ENCODE measurements around the gene IGF1.

IGF1 gene

DNA sequence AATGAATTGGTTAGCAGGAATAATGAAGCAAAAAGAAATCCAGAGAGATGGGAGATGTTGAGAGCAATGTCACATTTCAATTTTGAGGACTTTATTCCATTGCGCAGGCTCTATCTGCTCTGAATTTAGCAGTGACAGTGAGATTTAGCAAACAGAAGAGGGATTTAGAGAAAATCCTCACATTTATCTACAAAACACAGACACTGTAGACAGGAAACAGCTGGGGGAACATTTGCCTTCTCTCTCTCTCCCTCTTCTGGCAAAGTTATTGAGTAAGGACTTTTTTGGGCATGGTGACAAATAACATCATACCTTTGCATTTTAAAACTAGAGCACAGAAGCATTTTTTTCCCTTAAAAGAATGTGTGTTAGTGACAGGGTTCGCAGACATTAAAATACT is at the start of gene IGF1:
TSS of gene IGF1 (minus strand) at position 158 of the 400 bp plus-strand sequence. CDS start 182 bp downstream, outside the sequence.
- DNase-seq (ENCODE audit: low read depth in 2 of 3, low spot score in 2 of 3): no peak

DNA sequence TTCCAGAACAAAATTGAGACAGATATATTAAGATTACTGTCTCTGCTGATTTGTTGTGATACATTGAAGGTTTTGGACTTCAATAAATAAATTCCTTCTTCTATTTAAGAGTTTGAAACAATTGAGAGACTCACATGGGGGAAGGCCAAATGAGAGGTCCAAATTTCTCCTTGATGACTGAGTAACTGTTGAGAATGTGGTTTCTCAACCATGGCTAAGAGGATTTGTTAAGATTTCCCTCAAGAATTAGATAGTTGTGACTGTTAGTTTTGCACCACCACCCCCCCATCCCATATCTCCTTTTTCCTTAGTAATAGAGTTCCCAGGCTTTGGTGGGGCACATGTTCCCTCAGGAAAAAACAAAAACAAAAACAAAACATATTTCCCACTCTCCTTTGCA is 47.7 kb upstream of the IGF1 start:
- no peak for DNase-seq (ENCODE audit: low read depth in 2 of 3, low spot score in 2 of 3)

DNA sequence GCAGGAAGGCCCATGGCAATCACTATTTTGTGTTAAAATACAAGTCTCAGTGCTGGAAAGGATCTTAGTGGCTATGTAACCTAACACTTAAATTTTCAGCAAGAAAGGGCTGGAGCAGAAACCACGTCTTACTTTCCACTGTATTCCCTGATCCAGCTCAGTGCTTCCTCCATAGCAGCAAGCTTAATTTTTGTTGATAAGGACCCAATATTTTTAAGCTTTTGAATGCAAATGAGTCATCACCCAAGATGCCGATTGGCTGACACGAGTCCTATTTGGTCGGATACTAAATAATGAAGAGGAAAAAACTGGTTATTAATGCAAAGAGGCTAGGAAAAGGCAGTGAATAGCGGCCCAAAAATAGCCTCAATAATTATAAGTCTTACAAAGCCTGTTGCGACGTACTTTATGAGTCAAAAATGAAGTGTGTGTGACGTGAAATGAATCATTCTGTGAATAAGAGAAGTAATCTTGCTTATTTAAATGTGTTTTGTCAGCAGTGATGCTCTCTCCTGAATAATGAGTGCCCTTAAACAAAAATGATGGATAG is 46.9 kb upstream of the IGF1 start:
- DNase-seq (ENCODE audit: low read depth in 2 of 3, low spot score in 2 of 3): no peak

DNA sequence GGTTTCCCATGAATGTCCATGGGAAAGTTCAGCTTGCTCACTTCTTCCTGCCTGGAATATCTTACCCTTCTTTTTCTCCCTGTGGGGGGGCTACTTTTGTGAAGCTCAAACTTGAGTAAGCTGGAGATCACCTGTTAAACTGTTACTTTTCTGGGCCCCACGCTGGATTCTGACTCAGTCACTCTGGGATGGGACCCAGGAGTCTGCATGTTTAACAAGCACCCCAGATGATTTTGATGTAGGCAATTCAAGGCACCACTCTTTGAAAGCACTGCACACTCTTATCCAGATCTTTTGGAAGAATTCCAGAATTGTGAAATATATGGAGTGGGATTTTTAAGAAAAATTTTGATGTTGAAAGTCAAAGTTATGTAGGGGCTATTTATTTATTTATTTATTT is 46.3 kb upstream of the IGF1 start:
- DNase-seq (ENCODE audit: low read depth in 2 of 3, low spot score in 2 of 3): no peak

DNA sequence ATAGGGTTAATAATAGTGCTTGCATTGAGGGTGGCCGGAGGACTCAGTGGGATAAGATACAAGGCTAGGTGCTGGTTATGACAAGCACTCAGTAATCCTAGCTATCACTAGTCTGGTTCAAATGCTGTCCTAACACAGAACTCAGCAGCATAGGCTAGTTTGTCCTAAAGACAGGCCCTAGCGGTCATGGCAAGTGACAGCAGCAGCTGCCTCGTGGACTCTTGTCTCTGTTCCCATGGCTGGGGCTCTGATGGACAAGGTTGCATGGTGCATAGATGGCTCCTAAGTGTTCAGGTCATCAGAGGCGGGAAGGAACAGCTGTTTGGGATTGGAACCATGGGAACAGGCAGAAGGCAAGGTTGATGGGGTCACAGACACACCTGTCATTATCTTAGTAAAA is 42.4 kb upstream of the IGF1 start:
- DNase-seq (ENCODE audit: low read depth in 2 of 3, low spot score in 2 of 3): no peak

DNA sequence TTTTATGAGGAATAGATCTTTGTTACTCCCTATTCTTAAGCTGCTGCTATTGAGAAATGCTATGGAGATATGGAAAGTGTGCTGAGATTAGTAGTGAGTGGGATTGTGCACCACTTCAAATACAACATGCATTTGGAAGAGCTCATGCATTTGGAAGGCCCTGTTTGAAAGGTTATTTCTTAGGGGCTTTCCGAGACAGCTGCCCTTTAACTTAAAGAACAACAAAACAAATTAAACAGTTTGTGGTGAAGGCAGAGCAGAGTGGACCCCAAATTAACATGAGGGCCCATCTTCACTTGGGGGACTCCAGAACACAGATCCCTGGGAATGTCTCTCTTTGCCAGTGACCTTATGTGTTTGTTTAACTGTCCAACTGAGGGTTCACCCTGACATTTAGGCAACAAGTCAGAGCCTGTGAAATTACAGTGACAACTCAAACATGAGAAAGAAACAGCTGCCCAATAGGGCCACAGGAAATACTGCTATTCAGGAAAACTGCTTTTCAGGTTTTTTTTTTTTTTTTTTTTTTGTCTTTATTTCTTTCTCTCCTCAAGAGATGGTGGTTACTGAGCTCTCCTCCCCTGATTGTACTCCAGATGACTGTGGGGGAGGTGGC is 41.4 kb upstream of the IGF1 start:
- DNase-seq (ENCODE audit: low read depth in 2 of 3, low spot score in 2 of 3): no peak

DNA sequence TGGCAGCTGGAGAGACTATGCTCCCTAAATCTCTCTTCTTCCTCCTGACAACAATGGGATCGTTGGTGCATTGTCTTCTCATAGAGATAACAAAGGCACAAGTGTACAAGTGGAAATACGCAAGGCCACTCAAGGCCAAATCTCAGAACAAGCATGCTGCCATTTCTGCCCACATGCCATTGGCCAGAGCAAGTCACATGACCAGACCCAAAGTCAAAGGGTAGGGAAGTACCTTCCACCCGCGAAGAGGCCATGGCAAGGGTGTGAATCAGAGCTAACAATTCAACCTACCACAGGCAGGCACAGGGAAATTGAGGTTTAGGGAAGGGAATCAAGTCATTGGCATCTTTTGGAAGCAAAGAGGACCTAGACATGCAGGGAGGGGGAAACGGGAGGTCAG is 38.5 kb upstream of the IGF1 start:
- DNase-seq (ENCODE audit: low read depth in 2 of 3, low spot score in 2 of 3): no peak

DNA sequence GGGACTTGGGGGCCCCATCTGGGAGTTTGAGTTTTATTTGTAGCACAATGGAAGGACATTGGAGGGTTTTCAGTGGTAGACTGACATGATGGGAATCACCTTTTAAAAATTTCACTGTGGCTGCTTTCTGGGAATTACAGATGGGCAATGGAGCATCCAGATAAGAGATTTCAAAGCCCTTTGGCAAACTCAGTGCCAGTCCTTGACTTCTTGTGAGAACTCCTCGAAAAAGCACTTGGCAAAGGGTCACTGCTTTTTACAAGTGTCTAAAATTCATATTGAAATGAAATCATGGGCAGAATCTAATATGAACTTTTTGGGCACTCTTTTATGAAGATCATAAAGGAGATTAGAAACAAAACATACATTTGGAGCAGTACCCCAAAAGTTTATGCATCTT is 34.3 kb upstream of the IGF1 start:
- no peak for DNase-seq (ENCODE audit: low read depth in 2 of 3, low spot score in 2 of 3)

DNA sequence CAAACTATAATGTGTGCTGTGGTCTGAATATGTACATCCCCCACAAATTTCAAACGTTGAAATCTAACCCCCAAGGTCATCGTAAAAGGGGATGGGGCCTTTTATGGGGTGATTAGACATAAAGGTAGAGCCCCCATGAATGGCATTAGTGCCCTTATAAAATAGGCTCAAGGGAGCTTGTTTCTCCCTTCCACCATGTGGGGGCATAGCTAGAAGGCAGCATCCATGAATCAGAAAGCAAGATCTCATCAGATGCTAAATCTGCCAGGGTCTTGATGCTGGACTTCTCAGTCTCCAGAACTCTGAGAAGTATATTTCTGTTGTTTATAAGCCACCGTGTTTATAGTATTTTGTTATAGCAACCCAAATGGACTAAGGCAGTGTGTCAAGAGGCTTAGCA is 33.4 kb upstream of the IGF1 start:
- DNase-seq (ENCODE audit: low read depth in 2 of 3, low spot score in 2 of 3): no peak

DNA sequence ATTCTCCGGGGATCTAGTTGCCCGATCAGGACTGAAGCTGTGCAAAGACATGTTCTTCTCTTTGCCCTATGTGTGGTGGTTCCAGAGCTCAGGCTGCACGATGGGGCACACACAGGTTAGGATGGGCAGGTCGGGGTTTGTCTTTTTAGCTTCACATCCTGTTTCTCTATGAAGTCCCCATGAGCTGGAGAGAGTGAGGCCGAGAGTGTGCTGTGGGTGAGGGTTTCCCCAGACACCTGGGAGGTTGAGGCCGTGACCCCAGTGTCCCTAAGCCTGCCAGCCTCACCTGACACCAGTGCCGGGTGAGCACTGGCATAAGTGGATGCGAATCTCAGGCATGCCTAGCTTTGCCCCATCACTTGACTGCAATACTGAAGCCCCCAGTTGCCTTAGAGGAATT is 32.9 kb upstream of the IGF1 start:
- no peak for DNase-seq (ENCODE audit: low read depth in 2 of 3, low spot score in 2 of 3)

DNA sequence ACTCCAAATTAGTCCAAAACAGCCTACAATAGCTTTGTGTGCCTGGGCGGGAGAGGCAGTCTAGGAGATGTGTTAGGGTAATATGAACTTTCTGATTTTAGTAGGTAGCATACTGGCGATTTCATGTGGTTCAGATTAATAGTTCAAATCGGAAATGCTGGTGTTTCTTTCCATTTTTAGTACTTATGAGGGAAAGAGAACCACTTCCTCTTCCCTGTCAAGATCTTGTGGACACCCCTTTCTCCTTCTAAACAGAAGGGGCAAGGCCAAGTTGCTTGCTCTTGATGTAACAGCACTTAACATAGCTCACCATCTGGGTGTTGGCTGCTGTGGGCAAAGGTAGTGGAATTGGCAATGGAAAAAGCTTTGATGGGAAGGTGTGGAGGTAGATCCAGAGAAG is 32.2 kb upstream of the IGF1 start:
- no peak for DNase-seq (ENCODE audit: low read depth in 2 of 3, low spot score in 2 of 3)

DNA sequence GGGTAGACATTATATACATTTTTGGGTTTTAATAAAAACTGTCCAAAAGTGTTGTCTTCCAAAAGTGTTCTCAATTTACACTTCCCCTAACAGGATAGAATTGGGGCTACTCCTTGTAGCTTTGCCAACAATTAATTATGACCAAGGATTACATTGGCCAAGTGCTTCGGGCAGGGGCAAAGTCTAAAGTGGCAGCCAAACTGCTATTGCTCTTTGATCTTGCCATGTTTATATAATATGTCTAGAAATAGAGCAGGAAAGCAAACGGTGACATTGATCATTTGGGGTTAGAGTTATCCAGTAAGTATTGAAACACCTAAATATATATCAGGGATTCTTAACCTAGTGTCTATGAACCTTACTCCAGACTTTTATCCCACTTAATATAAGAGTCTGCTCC is 31.2 kb upstream of the IGF1 start:
- no peak for DNase-seq (ENCODE audit: low read depth in 2 of 3, low spot score in 2 of 3)

DNA sequence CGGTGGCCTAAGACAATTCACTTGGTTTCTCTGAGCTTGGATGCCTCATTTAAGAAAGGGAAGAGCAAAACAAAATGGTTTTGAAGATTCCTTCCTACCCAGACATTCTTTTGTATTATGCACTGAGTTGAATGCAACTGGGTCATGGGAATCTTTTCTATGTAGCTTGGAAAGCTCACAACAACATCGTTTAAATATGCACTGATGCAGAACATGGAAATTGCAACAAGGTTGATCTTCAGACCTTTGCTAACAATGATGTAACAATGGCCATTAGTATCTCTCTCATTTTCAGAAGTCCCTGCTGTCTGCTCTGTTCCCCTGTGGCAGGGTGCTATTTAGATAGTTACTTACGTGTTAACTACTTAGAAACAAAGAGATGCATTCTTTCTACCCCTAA is 30.1 kb upstream of the IGF1 start:
- DNase-seq (ENCODE audit: low read depth in 2 of 3, low spot score in 2 of 3): no peak

DNA sequence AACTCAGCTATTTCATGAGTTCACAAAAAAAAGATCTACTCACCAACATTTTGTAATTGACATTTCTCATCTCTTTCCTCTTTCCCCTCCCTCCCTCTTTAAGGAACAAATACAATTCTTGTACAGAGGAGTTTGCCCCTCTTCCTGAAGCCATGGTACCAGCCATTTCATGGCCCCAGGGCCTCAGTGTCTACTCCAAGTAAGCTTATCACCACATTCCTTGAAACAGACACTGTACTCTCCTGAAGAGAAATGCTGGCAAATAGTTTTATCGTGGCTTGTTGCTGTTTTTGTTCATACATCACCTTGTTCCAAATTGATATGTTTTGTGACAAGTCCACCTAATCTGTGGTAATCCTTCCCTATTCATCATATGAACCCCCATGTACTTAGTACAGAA is 29.7 kb upstream of the IGF1 start:
- DNase-seq (ENCODE audit: low read depth in 2 of 3, low spot score in 2 of 3): no peak

DNA sequence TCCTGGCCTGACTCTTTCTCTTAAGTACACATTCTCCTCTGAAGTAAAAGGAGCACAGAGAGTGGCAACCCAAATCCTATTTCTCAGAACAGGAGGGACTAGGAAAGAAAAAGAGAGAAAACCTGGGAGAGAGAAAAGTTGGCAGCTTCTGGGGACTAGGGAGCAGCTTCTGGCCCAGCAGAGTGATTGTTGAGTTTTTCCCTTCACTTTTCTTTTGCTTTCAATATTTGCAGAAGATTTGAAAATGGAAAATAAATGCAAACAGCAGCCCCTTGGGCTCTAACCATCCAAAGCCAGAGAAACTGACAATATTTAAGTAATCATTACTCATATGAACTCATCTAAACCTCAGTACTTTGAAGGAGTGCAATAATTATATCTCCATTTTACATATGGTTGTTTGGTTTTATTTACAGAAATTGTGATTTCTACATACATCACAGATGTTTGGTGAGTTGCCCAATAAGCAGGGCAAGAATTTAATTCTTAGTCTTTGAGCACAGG is 28.8 kb upstream of the IGF1 start:
- no peak for DNase-seq (ENCODE audit: low read depth in 2 of 3, low spot score in 2 of 3)

DNA sequence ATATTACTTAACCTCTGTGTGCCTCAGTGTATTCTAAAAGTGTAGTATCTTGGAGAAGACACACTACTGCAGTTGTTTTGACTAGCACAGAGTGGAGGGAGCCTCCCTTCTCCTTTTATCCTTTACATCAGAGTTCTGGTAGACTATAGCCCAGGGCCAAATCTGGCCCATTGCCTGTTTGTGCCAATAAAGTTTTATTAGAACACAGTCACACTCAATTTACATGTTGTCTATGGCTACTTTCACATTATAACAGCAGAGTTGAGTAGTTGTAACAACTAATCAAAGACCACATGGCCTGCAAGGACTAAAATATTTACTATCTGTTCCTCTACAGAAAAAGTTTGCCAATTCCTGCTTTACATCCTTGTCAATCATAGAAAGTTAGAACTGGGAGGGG is 27.7 kb upstream of the IGF1 start:
- DNase-seq (ENCODE audit: low read depth in 2 of 3, low spot score in 2 of 3): no peak

DNA sequence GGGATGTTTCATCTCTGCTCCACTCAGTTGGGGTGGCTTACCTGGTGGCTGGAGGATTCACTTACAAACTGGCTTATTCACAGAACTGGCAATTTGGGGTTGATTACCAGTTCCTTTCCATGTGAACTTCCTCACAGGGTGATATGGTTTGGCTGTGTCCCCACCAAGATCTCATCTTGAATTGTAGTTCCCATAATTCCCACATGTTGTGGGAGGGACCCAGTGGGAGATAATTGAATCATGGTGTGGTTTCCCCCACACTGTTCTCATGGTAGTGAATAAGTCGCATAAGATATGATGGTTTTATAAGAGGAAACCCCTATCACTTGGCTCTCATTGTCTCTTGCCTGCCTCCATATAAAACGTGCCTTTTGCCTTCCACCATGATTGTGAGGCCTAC is 26.9 kb upstream of the IGF1 start:
- no peak for DNase-seq (ENCODE audit: low read depth in 2 of 3, low spot score in 2 of 3)

DNA sequence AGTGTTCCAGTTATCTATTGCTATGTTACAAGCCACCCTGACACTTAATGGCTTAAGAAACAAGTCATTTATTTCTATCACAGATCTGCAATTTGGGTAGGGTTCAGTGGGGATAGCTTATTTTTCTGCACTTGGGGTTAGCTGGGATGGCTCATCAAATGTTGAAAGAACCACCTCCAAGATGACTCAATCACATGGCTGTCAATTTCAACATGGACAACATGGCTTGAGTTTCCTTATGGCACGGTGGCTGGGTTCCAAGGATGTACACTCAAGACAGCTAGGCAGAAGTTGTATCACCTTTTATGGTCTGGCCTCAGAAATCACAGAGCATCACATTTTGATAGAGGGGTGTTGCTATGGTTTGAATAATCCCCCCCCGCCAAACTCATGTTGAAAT is 24.5 kb upstream of the IGF1 start:
- DNase-seq (ENCODE audit: low read depth in 2 of 3, low spot score in 2 of 3): no peak

DNA sequence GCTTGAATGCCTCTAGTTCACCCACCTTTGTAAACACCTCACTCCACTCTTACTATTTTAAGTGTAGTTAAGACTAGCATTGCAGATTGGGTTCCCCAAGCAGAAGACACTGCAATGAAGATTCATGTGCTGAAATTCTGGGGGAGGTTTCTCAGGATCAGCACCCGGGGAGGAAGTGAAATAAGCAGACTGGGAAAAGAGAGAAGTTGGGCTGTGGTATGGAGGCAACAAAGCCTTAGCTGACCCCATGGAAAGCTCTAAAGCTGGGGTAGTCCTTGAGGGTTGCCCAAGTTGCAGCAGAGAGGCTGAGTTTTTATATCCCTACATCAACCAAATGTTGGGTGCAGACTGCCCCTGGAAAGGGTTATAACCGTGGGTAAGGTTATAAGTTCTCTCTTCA is 23.9 kb upstream of the IGF1 start:
- no peak for DNase-seq (ENCODE audit: low read depth in 2 of 3, low spot score in 2 of 3)

DNA sequence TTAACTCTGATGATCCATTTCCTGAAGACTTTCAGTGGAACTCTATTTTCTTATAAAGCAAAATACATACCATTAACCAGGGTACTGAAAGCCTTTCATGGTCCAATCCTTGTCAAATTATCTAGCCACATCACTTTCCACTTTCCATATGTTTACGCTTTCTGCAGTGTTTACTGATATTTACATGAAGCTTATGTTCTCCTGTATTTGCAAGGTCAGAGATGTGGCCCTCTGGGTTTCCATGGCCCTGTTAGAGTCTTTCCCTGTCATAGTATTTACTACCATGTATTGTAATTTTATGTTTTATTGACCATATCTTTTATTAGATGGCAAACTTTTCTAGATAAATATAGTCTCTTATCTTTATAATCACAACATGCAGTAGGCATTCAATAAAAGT is 23.5 kb upstream of the IGF1 start:
- no peak for DNase-seq (ENCODE audit: low read depth in 2 of 3, low spot score in 2 of 3)

DNA sequence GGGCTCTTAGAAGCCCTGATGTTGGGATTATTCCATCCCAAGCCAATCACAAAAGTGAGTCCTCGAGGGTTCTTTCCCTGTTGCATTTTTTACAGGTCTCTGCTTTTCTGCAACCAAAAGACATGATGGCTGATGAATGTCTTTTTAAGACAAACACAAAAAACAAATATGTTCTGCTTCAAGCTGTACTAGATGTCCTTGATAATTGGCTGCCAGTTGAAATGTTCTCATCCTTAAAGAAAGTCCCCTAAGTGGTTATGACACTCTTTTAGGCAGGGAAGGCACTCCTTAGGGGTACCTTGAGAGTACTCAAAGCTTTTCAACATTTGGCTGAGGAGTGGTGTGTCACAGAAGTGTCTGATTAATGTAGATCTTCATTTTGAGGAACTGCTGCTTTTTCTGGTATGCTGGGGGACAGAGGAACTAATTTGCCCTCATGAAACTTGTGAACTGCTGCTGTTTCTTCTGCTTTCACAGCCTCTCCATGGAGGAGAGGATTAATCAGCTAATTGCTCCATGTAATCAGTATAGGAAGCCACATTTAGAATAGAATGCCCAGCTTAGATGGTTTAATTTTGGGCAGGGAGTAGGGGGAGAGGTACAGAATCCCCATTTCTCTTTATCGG is 22.8 kb upstream of the IGF1 start:
- DNase-seq (ENCODE audit: low read depth in 2 of 3, low spot score in 2 of 3): no peak

DNA sequence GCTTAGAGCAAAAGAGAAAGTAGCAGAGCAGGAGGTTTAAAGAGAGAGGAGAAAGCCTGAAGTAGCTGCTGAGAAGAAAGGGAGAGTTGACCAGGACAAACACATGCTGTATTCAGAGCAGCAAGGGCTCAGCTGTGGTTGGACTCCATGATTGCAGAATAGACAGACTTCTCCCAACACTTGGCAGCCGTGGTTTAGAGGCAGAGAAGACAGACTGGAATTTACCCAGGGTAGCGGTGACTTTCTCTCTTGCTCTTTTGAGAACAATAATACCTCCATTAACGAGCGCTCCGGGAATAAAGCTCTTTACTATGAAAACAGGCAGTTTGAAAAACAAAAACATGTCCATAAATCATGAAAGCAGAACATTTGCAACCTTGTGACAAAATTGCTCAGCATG is 21.4 kb upstream of the IGF1 start:
- DNase-seq (ENCODE audit: low read depth in 2 of 3, low spot score in 2 of 3): no peak

DNA sequence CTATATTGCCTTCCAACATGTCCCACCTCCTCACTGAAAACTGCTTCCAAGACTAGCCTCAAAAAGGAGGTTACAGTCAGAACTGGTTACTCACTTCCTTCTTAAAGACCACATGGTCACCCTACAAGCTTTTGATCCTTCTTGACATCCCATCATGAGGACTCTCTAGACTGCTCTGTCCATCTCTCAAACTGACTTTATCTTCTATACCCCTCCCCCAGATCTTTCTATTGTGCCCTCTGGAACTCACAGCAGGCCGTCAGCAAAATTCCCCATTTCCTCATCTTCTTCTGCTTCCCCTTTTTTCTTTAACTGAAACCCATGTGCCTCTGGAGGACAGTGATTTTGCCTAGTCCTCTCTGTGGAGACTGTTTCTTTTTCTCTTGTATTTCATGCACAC is 18.1 kb upstream of the IGF1 start:
- no peak for DNase-seq (ENCODE audit: low read depth in 2 of 3, low spot score in 2 of 3)
